Tibial nerve (tissue), 4 donors: ENCODE data around the gene RPTOR. TPM values are rescaled to one million over a fixed set of nuclear protein-coding genes. Genes with fewer than 3 reads are reported as not detected.
A peak's percentile ranks its signal among the peaks of the same experiment; 100 is the strongest.

Experiments used
- DNase-seq, 2 donors: peaks; one replicate each; pipeline ENCODE4 v3.0.0-alpha.2; 2019; ENCODE audit warnings: low spot score in 2 of 2
- H3K27ac ChIP-seq, 4 donors: fragments of 200-600 bp; sonication (generic) in 3 of 4; one replicate each; pipeline ENCODE4 v1.5.1; 2017 to 2019; ENCODE audit warnings: mild to moderate bottlenecking in 1 of 4
- H3K27me3 ChIP-seq, 2 donors: fragments of 200-600 bp; sonication (generic) in 1 of 2; one replicate each; pipeline versions ENCODE4 v1.5.1 to v1.6.0; 2017 to 2019
- H3K36me3 ChIP-seq, 3 donors: fragments of 200-600 bp; sonication (generic); one replicate each; pipeline ENCODE4 v1.5.1; 2018 to 2019
- H3K4me1 ChIP-seq, 4 donors: fragments of 200-600 bp; sonication (generic) in 3 of 4; one replicate each; pipeline ENCODE4 v1.5.1; 2017 to 2019
- H3K4me3 ChIP-seq, 4 donors: fragments of 200-600 bp; sonication (generic) in 3 of 4; one replicate each; pipeline ENCODE4 v1.5.1; 2017 to 2019; ENCODE audit warnings: mild to moderate bottlenecking in 1 of 4, moderate library complexity in 1 of 4
- H3K9me3 ChIP-seq, 4 donors: fragments of 200-600 bp; sonication (generic) in 3 of 4; one replicate each; pipeline ENCODE4 v1.5.1; 2017 to 2019
- CTCF ChIP-seq, 5 experiments: fragments of 200-600 bp in 3 of 5; fragments of 450-650 bp in 2 of 5; sonication (generic) in 3 of 5; IDR thresholded peaks; one replicate each; pipeline ENCODE4 v1.5.1; 2016 to 2019; ENCODE audit warnings: antibody characterized with exemption in 5 of 5, mild to moderate bottlenecking in 3 of 5, moderate library complexity in 2 of 5
- EP300 ChIP-seq, 2 donors: sonication (generic); formaldehyde crosslinking; IDR thresholded peaks; one replicate each; pipeline ENCODE4 v1.6.1; 2017; ENCODE audit warnings: antibody characterized with exemption in 2 of 2, mild to moderate bottlenecking in 1 of 2
- POLR2A ChIP-seq, 2 donors: fragments of 450-650 bp; IDR thresholded peaks; one replicate each; pipeline ENCODE4 v1.6.1; 2017; ENCODE audit warnings: antibody characterized with exemption in 2 of 2, mild to moderate bottlenecking in 2 of 2, moderate library complexity in 2 of 2
- WGBS, 2 donors: methylation state at CpG; one replicate each; pipeline ENCODE4 v1.1.5; 2018; 5-methylcytosine and 5-hydroxymethylcytosine counted together
- total RNA-seq, 4 donors: library from RNA; depleted of rRNA; stranded (reverse); fragments of >200 nt; gene quantifications; one replicate each; pipeline ENCODE4 v1.1.0, GENCODE V29; 2016

RPTOR gene
- total RNA-seq, 4 donors from 2014 or later: 34.7 to 56.4 (median 40.1) TPM

GRCh38 chr17:80691784-80692183 lies 147.1 kb downstream of the RPTOR start:
- no peak for TF ChIP-seq POLR2A (IDR thresholded peaks at IDR 0.05)
- no peak for TF ChIP-seq CTCF (IDR thresholded peaks at IDR 0.05)
- no peak for TF ChIP-seq EP300 (IDR thresholded peaks at IDR 0.05)
- WGBS, 2 donors: 98% methylated on average over 10 of the region's 10 CpGs
- H3K36me3 ChIP-seq: peaks cover 0 to 23% (median 0%) of the 10 kb centered on the region in 3 donors
- no peak overlapping the region for H3K4me3 ChIP-seq
- no peak for DNase-seq
- no peaks in the 10 kb centered on the region for H3K27me3 ChIP-seq
- no peaks in the 10 kb centered on the region for H3K9me3 ChIP-seq
- peaks cover 0 to 17% (median 0%) of the 10 kb centered on the region in 4 donors for H3K4me1 ChIP-seq
- no peak overlapping the region for H3K27ac ChIP-seq

GRCh38 chr17:80692931-80693467 lies 148.4 kb downstream of the RPTOR start:
- H3K4me1 ChIP-seq: peaks cover 0 to 17% (median 0%) of the 10 kb centered on the region in 4 donors
- no peaks in the 10 kb centered on the region for H3K9me3 ChIP-seq
- H3K36me3 ChIP-seq: peaks cover 0 to 11% (median 0%) of the 10 kb centered on the region in 3 donors
- no peak for DNase-seq
- H3K4me3 ChIP-seq: no peak overlapping the region
- H3K27me3 ChIP-seq: no peaks in the 10 kb centered on the region
- peak overlapping the region in 1 of 4 donors; percentile 17 for H3K27ac ChIP-seq
- TF ChIP-seq CTCF (IDR thresholded peaks at IDR 0.05) (no peak), EP300 (IDR thresholded peaks at IDR 0.05) (no peak), POLR2A (IDR thresholded peaks at IDR 0.05) (no peak)
- 58 to 59% methylated on average over 13 of the region's 13 CpGs for WGBS, 2 donors

GRCh38 chr17:80693511-80693910 lies 148.9 kb downstream of the RPTOR start:
- WGBS, 2 donors: 64 to 68% methylated on average over 11 to 12 of the region's 12 CpGs

GRCh38 chr17:80694085-80694991 lies 149.7 kb downstream of the RPTOR start:
- peaks cover 0 to under 1% (median 0%) of the 10 kb centered on the region in 3 donors for H3K36me3 ChIP-seq
- WGBS, 2 donors: 77 to 81% methylated on average over 27 of the region's 28 CpGs
- no peak for TF ChIP-seq EP300 (IDR thresholded peaks at IDR 0.05)
- TF ChIP-seq POLR2A (IDR thresholded peaks at IDR 0.05): no peak
- TF ChIP-seq CTCF (IDR thresholded peaks at IDR 0.05): no peak
- no peak overlapping the region for H3K27ac ChIP-seq
- H3K4me1 ChIP-seq: peaks cover 0 to 17% (median 0%) of the 10 kb centered on the region in 4 donors
- no peaks in the 10 kb centered on the region for H3K27me3 ChIP-seq
- H3K4me3 ChIP-seq: no peak overlapping the region
- no peak for DNase-seq
- no peaks in the 10 kb centered on the region for H3K9me3 ChIP-seq

More at GRCh38 chr17:80693511-80693910, 148.9 kb downstream of the RPTOR start:
- no peaks in the 10 kb centered on the region for H3K9me3 ChIP-seq
- H3K27ac ChIP-seq: peak overlapping the region in 2 of 4 donors; percentile 17 to 52
- TF ChIP-seq EP300 (IDR thresholded peaks at IDR 0.05) (no peak), POLR2A (IDR thresholded peaks at IDR 0.05) (no peak), CTCF (IDR thresholded peaks at IDR 0.05) (no peak)
- H3K4me1 ChIP-seq: peaks cover 0 to 17% (median 0%) of the 10 kb centered on the region in 4 donors
- H3K27me3 ChIP-seq: no peaks in the 10 kb centered on the region
- H3K4me3 ChIP-seq: no peak overlapping the region
- no peak for DNase-seq
- peaks cover 0 to 9% (median 0%) of the 10 kb centered on the region in 3 donors for H3K36me3 ChIP-seq
